Measurements from ENCODE around the gene HEYL.

DNA sequence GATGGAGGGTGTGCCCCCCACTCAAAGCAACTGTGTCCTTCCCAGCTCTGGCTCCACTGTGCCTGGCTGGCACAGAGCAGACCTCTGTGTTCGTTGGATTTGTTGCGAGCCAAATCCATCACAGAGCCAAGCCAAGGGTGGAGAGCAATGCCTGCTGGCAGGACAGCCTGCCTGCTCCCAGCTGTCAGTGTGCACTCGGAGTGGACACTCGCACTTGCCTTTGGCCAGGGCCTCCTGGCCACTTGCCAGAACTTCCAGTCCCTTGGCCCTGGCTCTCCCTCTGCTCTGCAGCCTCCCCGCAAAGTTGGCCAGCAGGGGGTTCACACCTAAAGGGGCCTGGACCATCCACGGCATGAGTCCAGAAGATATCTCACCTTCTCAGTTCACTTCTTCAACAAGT, 16.4 kb downstream of the HEYL start:
- TF ChIP-seq EZH2 (IDR thresholded peaks at IDR 0.05; ENCODE audit: low read depth), result no peak
- TF ChIP-seq, protein P1, sequence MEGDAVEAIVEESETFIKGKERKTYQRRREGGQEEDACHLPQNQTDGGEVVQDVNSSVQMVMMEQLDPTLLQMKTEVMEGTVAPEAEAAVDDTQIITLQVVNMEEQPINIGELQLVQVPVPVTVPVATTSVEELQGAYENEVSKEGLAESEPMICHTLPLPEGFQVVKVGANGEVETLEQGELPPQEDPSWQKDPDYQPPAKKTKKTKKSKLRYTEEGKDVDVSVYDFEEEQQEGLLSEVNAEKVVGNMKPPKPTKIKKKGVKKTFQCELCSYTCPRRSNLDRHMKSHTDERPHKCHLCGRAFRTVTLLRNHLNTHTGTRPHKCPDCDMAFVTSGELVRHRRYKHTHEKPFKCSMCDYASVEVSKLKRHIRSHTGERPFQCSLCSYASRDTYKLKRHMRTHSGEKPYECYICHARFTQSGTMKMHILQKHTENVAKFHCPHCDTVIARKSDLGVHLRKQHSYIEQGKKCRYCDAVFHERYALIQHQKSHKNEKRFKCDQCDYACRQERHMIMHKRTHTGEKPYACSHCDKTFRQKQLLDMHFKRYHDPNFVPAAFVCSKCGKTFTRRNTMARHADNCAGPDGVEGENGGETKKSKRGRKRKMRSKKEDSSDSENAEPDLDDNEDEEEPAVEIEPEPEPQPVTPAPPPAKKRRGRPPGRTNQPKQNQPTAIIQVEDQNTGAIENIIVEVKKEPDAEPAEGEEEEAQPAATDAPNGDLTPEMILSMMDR (conservative IDR thresholded peaks at IDR 0.05), result no peak

Measured in PC-9 (cell line).